Activated CD4-positive, CD25-positive, alpha-beta regulatory T cell treated with anti-CD3 and anti-CD28 coated beads, Interleukin-2, amount 50 U/mL, for 16 hours (primary cell): ENCODE measurements around the gene DIRAS1.
"Not testable (repeated sequence)": the region's sequence is repeated elsewhere in the genome, so short reads cannot be mapped to it uniquely, and the experiment has no call there.

Experiments used
- DNase-seq: peaks from one replicate; pipeline ENCODE4 v3.0.0-alpha.2; 2020; ENCODE audit warnings: low read depth, low spot score

The DIRAS1 gene

DNA sequence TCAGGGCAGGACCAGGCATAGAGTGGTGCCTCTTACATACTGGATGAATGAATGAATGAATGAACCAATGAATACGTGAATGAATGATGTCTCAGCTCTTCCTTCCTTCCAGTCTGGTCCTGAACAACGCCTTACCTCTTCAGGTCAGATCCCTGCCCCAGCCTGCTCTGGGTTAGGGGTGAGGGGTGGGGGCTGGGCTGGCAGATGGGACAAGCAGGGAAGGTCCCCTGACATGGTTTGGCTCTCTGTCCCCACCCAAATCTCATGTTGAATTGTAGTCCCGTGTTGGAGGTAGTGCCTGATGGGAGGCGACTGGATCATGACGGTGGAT is 9.3 kb downstream of the DIRAS1 start:
- no peak for DNase-seq

GRCh38 chr19:2711172-2711874 is 9.8 kb downstream of the DIRAS1 start:
- no peak for DNase-seq

- no peak for DNase-seq
Observed at GRCh38 chr19:2706251-2706650, 14.9 kb downstream of the DIRAS1 start.

- DNase-seq = no peak
Observed at GRCh38 chr19:2703691-2704216, 17.4 kb downstream of the DIRAS1 start.

- DNase-seq = no peak
Observed at GRCh38 chr19:2703077-2703437, 18.1 kb downstream of the DIRAS1 start.

- DNase-seq = peak; percentile 80
Observed at GRCh38 chr19:2702170-2703076, 18.7 kb downstream of the DIRAS1 start, which contains the start of gene GNG7. Gene GNG7 (minus strand): TSS chr19:2702694. CDS start chr19:2520688, 182,006 bp downstream.

- no peak for DNase-seq
Observed at GRCh38 chr19:2701361-2702169, 19.6 kb downstream of the DIRAS1 start.

DNA sequence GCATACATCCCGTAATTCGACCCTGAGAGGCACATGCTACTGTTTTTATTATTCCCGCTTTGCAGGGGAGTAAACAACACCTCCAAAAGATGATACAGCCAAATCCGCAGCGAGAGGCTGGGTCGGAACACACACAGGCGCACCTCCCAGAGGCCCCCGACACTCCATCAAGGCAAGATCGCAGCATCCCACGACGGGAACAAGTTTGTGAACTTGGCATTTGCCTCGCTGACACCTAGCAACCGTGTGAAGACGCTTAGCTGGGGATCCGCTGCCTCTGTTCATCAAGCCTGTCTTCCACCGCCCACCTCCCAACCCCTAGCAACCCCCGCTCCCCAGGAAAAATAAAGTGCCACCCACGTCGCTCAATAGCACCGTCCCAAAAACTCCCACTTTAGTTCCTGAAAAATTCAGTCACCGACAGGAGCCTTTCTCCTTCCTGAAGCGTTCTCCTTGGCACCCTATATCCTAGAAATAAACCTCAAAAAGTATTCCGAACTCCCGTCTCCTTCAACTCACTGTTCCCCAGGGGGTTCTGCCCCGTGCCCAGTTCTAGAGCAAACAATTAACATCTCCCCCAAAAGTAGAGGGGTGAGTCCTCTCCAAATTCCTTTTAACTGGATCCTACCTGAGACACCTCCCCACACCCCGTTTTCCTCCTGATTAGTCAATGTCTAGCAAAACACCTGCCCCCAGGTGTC is 20.4 kb downstream of the DIRAS1 start:
- no peak for DNase-seq

DNA sequence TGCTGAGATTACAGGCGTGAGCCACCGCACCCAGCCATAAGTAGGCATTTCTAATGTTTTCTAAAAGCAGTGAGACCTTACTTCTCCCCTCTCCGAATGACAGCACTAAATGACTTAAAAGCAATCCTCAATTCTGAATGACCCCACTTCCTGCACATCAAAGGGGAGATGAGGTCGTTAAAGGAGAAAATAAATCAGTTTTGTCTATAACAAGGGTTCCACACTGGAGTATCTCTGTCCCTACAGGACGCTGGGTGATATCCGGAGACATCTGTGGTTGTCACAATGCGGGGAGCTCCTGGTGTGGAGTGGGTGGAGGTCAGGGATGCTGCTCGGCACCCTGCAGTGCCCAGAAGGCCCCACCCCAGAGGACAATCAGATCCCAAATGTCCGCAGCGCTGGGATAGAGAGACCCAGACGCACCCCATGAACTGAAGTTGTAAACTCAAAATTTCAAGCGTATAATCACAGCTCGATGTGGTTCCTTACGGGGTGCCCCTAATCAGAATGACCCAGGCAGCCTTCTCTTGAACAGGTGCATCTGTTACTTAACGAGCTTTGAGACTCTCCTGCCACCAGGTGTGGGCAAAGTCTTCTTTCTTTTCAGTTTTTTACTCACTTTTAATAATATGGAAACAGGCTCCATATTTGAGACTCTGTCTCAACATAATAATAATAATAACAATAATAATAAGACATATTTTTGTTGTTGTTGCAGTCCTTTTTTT is 21.6 kb downstream of the DIRAS1 start:
- DNase-seq = no peak

GRCh38 chr19:2694196-2694595 is 27.0 kb downstream of the DIRAS1 start:
- no peak for DNase-seq

DNA sequence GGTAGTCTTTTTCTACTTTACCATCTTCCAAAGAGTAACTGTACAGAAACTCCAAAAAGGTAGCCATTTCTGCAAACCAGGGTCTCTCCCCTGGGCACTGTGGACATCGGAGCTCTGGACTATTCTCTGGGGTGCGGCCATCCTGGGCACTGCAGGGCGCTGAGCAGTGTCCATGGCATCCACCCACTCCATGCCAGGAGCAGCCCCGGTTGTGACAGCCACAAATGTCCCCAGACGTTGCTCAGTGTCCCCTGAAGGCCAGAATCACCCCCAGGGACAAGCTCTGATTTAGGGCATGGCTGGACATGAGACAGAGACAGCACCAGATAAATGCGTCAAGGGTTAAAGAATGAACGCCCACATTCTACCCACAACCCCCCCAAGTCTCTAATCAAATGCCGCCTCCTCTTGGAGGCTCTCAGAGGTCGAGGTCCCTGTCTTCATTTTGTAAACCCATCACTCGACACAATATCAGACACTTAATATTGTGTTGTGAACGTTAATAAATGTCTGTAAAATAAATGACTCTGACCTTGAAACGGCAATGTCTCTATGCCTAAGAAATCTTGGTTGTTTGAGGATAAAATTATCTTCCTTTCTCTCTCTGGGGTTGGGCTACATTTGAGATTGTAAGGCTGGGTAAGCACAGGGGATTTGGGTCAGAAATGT is 27.5 kb downstream of the DIRAS1 start:
- no peak for DNase-seq

DNA sequence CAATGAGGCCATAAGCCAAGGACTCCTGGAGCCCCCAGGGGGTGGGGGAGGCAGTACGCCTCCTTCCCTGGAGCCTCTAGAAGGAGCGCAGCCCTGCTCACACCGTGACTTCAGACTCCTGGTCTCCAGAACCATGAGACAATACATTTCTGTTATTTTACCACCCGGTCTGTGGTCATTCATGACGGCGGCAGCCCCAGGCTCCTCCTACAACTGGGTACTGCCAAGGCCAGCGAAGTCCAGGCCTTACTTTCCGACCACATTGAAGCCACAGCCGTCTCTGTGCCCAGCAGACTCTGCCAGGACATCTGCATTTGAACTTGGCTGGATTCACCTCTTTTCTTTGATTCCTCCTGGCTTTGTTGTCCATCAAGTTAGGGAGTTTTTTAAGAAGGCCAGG is 29.2 kb downstream of the DIRAS1 start:
- no peak for DNase-seq

GRCh38 chr19:2690856-2691255 is 30.3 kb downstream of the DIRAS1 start:
- DNase-seq = no peak

DNA sequence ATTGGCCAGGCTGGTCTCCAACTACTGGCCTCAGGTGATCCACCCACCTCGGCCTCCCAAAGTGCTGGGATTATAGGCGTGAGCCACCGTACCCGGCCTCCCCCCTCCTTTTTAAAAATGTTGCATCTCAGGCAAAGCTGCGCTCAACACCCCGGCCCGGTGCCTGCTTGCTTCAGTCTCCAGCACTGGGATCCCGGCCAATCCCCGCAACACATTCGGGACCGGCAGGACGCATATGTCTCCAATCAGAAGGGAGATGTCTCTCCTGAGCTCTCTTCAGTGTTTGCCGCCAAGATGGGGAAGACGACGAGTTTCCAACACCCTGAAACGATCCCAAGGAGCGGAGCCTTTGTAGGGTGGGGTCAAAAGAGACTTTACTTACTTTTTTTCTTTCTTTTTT is 34.8 kb downstream of the DIRAS1 start:
- DNase-seq = no peak

DNA sequence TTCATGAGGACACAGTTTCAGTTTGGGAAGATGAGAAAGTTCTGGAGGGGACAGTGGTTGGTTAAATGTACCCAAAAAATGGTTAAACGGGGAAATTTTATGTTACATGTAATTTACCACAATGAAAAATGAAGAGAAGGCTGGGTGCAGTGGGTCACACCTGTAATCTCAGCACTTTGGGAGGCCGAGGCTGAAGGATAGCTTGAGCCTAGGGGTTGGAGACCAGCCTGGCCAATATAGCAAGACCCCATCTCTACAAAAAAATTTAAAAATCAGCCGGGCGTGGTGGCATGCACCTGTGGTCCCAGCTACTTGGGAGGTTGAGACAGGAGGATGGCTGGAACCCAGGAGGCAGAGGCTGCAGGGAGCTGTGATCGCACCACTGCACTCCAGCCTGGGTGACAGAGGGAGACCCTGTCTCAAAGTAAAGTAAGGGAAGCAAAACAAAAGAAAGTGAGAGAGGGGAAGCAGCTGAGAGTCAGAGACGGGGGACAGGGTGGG is 35.9 kb downstream of the DIRAS1 start:
- no peak for DNase-seq

DNA sequence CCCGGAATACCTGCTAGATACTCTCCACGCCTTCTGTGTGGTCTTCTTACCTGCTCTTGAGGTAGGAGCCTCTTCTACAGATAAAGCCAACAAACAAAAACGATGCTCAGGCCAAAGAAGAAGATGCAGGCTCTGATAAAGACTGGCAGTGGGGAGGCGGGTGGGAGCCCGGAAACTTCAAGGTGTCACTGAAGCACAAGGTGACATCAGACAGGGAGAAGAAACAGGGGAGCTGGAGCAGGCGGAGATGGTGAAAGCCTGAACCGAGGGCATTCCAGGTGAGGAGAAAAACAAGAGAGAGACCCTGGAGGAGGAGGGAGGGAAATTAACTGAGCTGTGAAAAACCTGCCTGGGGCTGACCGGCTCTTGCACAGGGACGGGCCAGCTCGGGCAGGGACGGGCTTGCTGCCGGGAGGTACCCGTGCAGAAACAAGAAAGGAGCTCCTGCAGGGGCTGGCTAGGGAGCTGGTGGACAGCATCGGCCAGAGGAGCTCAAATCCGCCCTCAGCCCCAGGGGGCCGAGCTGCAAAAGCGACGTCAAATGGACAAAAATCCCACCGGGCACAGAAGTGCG is 37.7 kb downstream of the DIRAS1 start:
- DNase-seq = no peak

- no peak for DNase-seq
Observed at GRCh38 chr19:2680808-2681207, 40.4 kb downstream of the DIRAS1 start.

DNA sequence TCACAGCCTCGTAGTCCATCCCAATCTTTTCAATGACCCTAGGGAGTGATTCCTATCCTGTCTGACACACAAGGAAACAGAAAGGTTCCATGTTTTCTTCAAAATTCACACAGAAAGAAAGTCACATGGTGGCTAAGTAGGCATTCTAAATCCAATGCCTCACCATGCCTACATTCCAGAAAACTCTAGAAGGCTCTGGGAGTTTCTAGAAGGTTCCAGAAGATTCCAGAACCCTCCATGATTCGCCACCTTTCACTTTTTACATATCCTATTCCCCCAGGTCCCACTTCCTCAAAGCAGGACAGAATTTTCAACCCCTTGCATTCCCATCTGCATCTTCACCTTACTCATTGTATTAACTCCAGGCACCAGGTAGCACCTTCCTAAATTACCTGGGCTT is 41.7 kb downstream of the DIRAS1 start:
- no peak for DNase-seq

DNA sequence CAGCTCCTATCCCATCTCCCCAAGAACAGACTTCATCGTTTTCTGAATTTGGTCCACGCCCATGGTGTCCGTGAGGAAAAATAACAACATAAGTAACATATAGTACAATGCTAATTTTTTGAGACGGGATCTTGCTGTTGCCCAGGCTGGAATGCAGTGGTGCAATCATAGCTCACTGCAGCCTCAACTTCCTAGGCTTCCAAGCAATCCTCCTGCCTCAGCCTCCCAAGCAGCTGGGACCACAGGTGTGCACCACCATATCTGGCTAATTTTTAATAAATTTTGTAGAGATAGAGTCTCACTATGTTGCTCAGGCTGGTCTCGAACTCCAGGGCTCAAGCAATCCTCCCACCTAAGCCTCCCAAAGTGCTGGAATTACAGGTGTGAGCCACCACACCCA is 42.2 kb downstream of the DIRAS1 start:
- not testable (repeated sequence) for DNase-seq
